GM12878 (cell line): ENCODE data around the gene FCHSD2. TPM values are rescaled to one million over a fixed set of nuclear protein-coding genes. Genes with fewer than 3 reads are reported as not detected.

Experiments used
- ATAC-seq: fragments of 200-7000 bp; cut with Tn5 transposase; 3 replicates; pipeline ENCODE4 v1.9.1; 2020; ENCODE audit warnings: mild to moderate bottlenecking, moderate library complexity
- BruUV-seq: library from RNA; stranded (reverse); fragments of 400-500 nt; replicated peaks from 2 replicates; lab custom pipeline; 2021; lab: Mats Ljungman, UMichigan
- CTCF ChIA-PET: fragments of 300-600 bp; sonication (Branson Sonifier 250); formaldehyde crosslinking; extraction: SDS; loops from one replicate; lab custom pipeline; 2021; ENCODE audit warnings: inconsistent platforms; lab: Yijun Ruan, JAX
- POLR2A ChIA-PET: fragments of 350-600 bp; formaldehyde crosslinking; extraction: SDS; loops from one replicate; lab custom pipeline; 2021; ENCODE audit warnings: inconsistent platforms; lab: Charles Lee
- RAD21 ChIA-PET: fragments of 300-600 bp; sonication (Branson Sonifier 250); formaldehyde crosslinking; loops from one replicate; lab custom pipeline; 2023; ENCODE audit warnings: antibody characterized with exemption; ENCODE audit not compliant: unreplicated experiment; lab: Charles Lee
- SMC1A ChIA-PET: fragments of 300-600 bp; sonication (Branson Sonifier 250); formaldehyde crosslinking; loops from one replicate; lab custom pipeline; 2023; ENCODE audit not compliant: unreplicated experiment, uncharacterized antibody; lab: Charles Lee
- DNase-seq: peaks from one replicate; pipeline ENCODE4 v3.0.0-alpha.2; 2011; ENCODE audit warnings: low read depth, low spot score
- FAIRE-seq: peaks from 3 replicates; lab custom pipeline; 2011; peaks lifted over from hg19 to GRCh38; lab: Jason Lieb, UNC
- H2AFZ ChIP-seq: 2 replicates; pipeline ENCODE4 v1.6.0; 2011; ENCODE audit warnings: low read depth, low read length, control low read depth; ENCODE audit not compliant: control insufficient read depth
- H3K27ac ChIP-seq: 2 replicates; pipeline ENCODE4 v1.5.1; 2011; ENCODE audit warnings: control low read depth; ENCODE audit not compliant: control insufficient read depth, insufficient read depth
- H3K27me3 ChIP-seq, 2 experiments: replicated peaks in 1 of 2; 2 replicates each; pipeline versions ENCODE4 v1.6.0 to v1.6.1; 2011; ENCODE audit warnings: low read length in 1 of 2; ENCODE audit not compliant: control insufficient read depth in 2 of 2, insufficient read depth in 2 of 2
- H3K36me3 ChIP-seq, 2 experiments: 2 replicates each; pipeline ENCODE4 v1.5.1; 2011; ENCODE audit warnings: low read length in 1 of 2; ENCODE audit not compliant: control insufficient read depth in 2 of 2, insufficient read depth in 2 of 2
- H3K4me1 ChIP-seq: 2 replicates; pipeline ENCODE4 v1.6.1; 2011; ENCODE audit warnings: mild to moderate bottlenecking, low read length, moderate library complexity, mixed read lengths; ENCODE audit not compliant: control insufficient read depth, insufficient read depth
- H3K4me2 ChIP-seq: 2 replicates; pipeline ENCODE4 v1.6.0; 2011; ENCODE audit warnings: control low read depth; ENCODE audit not compliant: control insufficient read depth, insufficient read depth
- H3K4me3 ChIP-seq: fragments of 200-600 bp; sonication (generic); 2 replicates; pipeline ENCODE4 v1.5.1; 2016
- H3K79me2 ChIP-seq: 2 replicates; pipeline ENCODE4 v1.6.0; 2011; ENCODE audit warnings: low read length; ENCODE audit not compliant: control insufficient read depth, insufficient read depth
- H3K9ac ChIP-seq: 2 replicates; pipeline ENCODE4 v1.8.0; 2011; ENCODE audit warnings: low read length, control low read depth, mixed read lengths; ENCODE audit not compliant: control insufficient read depth, insufficient read depth
- H3K9me3 ChIP-seq: replicated peaks from 3 replicates; pipeline ENCODE4 v1.5.1; 2011; ENCODE audit warnings: mild to moderate bottlenecking, low read length; ENCODE audit not compliant: control insufficient read depth, insufficient read depth
- H4K20me1 ChIP-seq: 2 replicates; pipeline ENCODE4 v1.6.0; 2011; ENCODE audit not compliant: control insufficient read depth, insufficient read depth
- ATF2 ChIP-seq: IDR thresholded peaks from 2 replicates; pipeline ENCODE4 v1.6.1; 2012; ENCODE audit warnings: low read length, inconsistent platforms
- BCL11A ChIP-seq: IDR thresholded peaks from 2 replicates; pipeline ENCODE4 v1.6.1; 2011; ENCODE audit warnings: low read depth, low read length
- BCL3 ChIP-seq: IDR thresholded peaks from 2 replicates; pipeline ENCODE4 v1.6.1; 2011; ENCODE audit warnings: borderline replicate concordance, low read depth, mild to moderate bottlenecking, moderate library complexity, low read length; ENCODE audit not compliant: insufficient read depth, poor library complexity, severe bottlenecking
- CREB1 ChIP-seq: IDR thresholded peaks from 2 replicates; pipeline ENCODE4 v1.6.1; 2012; ENCODE audit warnings: low read depth, mild to moderate bottlenecking, inconsistent platforms
- CTCF ChIP-seq, 3 experiments: IDR thresholded peaks in 2 of 3; conservative IDR thresholded peaks in 1 of 3; 2 replicates each; pipeline ENCODE4 v1.5.1; 2011; ENCODE audit warnings: low read depth in 3 of 3, low read length in 3 of 3, mild to moderate bottlenecking in 3 of 3, control low read depth in 2 of 3, moderate library complexity in 2 of 3, inconsistent platforms in 1 of 3, mixed read lengths in 1 of 3; ENCODE audit not compliant: control insufficient read depth in 2 of 3, insufficient read depth in 1 of 3; ENCODE audit errors: extremely low read depth in 1 of 3
- CUX1 ChIP-seq: IDR thresholded peaks from 2 replicates; pipeline ENCODE4 v1.6.1; 2012; ENCODE audit warnings: improper control_type of control experiment, low read depth, low read length; ENCODE audit not compliant: insufficient replicate concordance
- HDAC6 ChIP-seq: fragments of 200-600 bp; sonication (generic); IDR thresholded peaks from one replicate; pipeline ENCODE4 v1.8.0; 2017; ENCODE audit warnings: antibody characterized with exemption; ENCODE audit not compliant: unreplicated experiment
- IKZF1 ChIP-seq: fragments of 450-650 bp; conservative IDR thresholded peaks from 2 replicates; pipeline ENCODE4 v1.6.1; 2017; ENCODE audit warnings: antibody characterized with exemption, mild to moderate bottlenecking
- JUNB ChIP-seq: IDR thresholded peaks from 2 replicates; pipeline ENCODE4 v1.6.1; 2016; ENCODE audit warnings: antibody characterized with exemption, mild to moderate bottlenecking
- NFIC ChIP-seq: IDR thresholded peaks from 2 replicates; pipeline ENCODE4 v1.6.1; 2012; ENCODE audit warnings: low read depth, mild to moderate bottlenecking, inconsistent platforms, low read length, moderate library complexity
- NR2F1 ChIP-seq: fragments of 450-650 bp; conservative IDR thresholded peaks from 2 replicates; pipeline ENCODE4 v1.6.1; 2017; ENCODE audit warnings: mild to moderate bottlenecking
- SIN3A ChIP-seq: IDR thresholded peaks from 2 replicates; pipeline ENCODE4 v1.6.1; 2012; ENCODE audit warnings: low read depth, low read length, improper control_type of control experiment
- SREBF1 ChIP-seq: IDR thresholded peaks from 2 replicates; pipeline ENCODE4 v1.6.1; 2012; ENCODE audit warnings: mild to moderate bottlenecking, low read length
- ZNF384 ChIP-seq: IDR thresholded peaks from 2 replicates; pipeline ENCODE4 v1.6.1; 2012; ENCODE audit warnings: low read depth, mild to moderate bottlenecking, low read length, improper control_type of control experiment, borderline replicate concordance
- ZZZ3 ChIP-seq: IDR thresholded peaks from 2 replicates; pipeline ENCODE4 v1.6.1; 2011; ENCODE audit warnings: low read depth; ENCODE audit not compliant: control insufficient read depth, insufficient read length
- WGBS: methylation state at CpG from one replicate; pipeline ENCODE4 v1.1.6; 2016; ENCODE audit warnings: low lambda C conversion rate; ENCODE audit not compliant: insufficient replicate concordance, insufficient coverage; ENCODE audit errors: missing lambda C conversion rate; 5-methylcytosine and 5-hydroxymethylcytosine counted together
- in situ Hi-C: fragments of 300-500 bp; cut with MboI; formaldehyde crosslinking; loops from 9 replicates; pipeline ENCODE4 v1.14.3; 2018; ENCODE audit warnings: mixed read lengths
- intact Hi-C: fragments of 100-400 bp; cut with micrococcal nuclease; formaldehyde crosslinking; loops from one replicate; pipeline ENCODE4 v1.14.2; 2022; ENCODE audit not compliant: unreplicated experiment
- polyA plus RNA-seq, 11 experiments: library from polyadenylated mRNA; depleted of rRNA in 4 of 11; unstranded in 6 of 11; stranded (reverse) in 5 of 11; fragments of >200 nt; fragmentation: Nextera tagmentation in 4 of 11; fragmentation: Illumina TruSeq in 1 of 11; extraction: Ambion mirVana in 4 of 11; extraction: Trizol in 1 of 11; gene quantifications; 1 replicate in 1 of 11; 2 replicates in 10 of 11; pipeline versions ENCODE4 v1.2.1 to v1.2.3, GENCODE V29; 2011 to 2016; ENCODE audit warnings: inconsistent platforms in 2 of 11, missing spikeins in 2 of 11, low read depth in 1 of 11
- total RNA-seq, 4 experiments: library from RNA; depleted of rRNA in 3 of 4; stranded (reverse); fragments of >200 nt in 3 of 4; fragmentation: Illumina TruSeq in 1 of 4; extraction: Trizol in 1 of 4; gene quantifications; 2 replicates each; pipeline versions ENCODE4 v1.2.1 to v1.2.3, GENCODE V29; 2013 to 2021

FCHSD2 gene
- total and polyA plus RNA-seq, 10 of the 15 experiments (the other 5 are each of a cell fraction or from before 2014, with no cell fraction given), result 13.2 to 89.8 (median 47.8) TPM

- Histone ChIP-seq H3K4me1 (peaks cover 24% of the 10 kb centered on the region), H3K27ac (no peak overlapping the region), H3K4me2 (no peak overlapping the region), H3K9me3 (no peaks in the 10 kb centered on the region), H4K20me1 (no peaks in the 10 kb centered on the region), H3K27me3 (no peaks in the 10 kb centered on the region), H3K4me3 (no peak overlapping the region), H3K79me2 (peaks cover 25% of the 10 kb centered on the region), H2AFZ (no peak overlapping the region), H3K36me3 (peaks cover 9 to 18% of the 10 kb centered on the region in 2 experiments; a peak in 3 of 4 replicates), H3K9ac (no peak overlapping the region)
- in situ Hi-C loops, result no loop called here
- POLR2A ChIA-PET, result interaction anchor here (0.5 to 1.3 kb wide), 3 partner anchors 25 to 426 kb away, joined by 3 to 4 read pairs (median 3); no protein-coding TSS in a partner anchor
- CTCF ChIA-PET, result interaction anchor here (0.7 to 2.1 kb wide), 5 partner anchors 11 to 367 kb away, joined by 3 to 5 read pairs (median 3); partner anchors contain the start of gene STARD10
- 75% methylated on average over 4 of the region's 4 CpGs for WGBS
- no TSS peak for BruUV-seq
- DNase-seq (no peak), ATAC-seq (no peak), FAIRE-seq (no peak)
- SMC1A ChIA-PET, result interaction anchor here (1.0 kb wide), 1 partner anchor 12 kb away, joined by 3 read pairs; no protein-coding TSS in a partner anchor
- RAD21 ChIA-PET, result no interaction called here
- intact Hi-C loops, result loop anchor here (10.0 kb wide), 1 partner anchor 234 kb away; no protein-coding TSS in a partner anchor
- TF ChIP-seq BCL3 (no peak), CUX1 (no peak), BCL11A (no peak), NFIC (no peak), HDAC6 (no peak), CREB1 (no peak), JUNB (no peak), SIN3A (no peak), ZZZ3 (no peak), ATF2 (no peak), ZNF384 (no peak), CTCF (IDR thresholded peaks at IDR 0.05 in 2 of 3, conservative IDR thresholded peaks at IDR 0.05 in 1 of 3; ENCODE audit: control insufficient read depth in 2 of 3, extremely low read depth in 1 of 3, insufficient read depth in 1 of 3, low read depth in 3 of 3, low read length in 3 of 3) (no peak), IKZF1 (no peak), SREBF1 (no peak), NR2F1 (no peak)
Measured at GRCh38 chr11:72818971-72819370, 323.1 kb downstream of the FCHSD2 start.
